DMS153 treated with DMSO at 0.1 percent for 48 hours (cell line): ENCODE measurements around the gene TRIM24.
"Not testable (repeated sequence)": the region's sequence is repeated elsewhere in the genome, so short reads cannot be mapped to it uniquely, and the experiment has no call there.

Experiments used
- DNase-seq: peaks from one replicate; lab custom pipeline; 2025; ENCODE audit not compliant: unreplicated experiment; lab: John Stamatoyannopoulos, UW

Gene TRIM24

GRCh38 chr7:138459413-138460175 is 465 bp upstream of the TRIM24 start:
- peak; percentile 96 for DNase-seq

- DNase-seq, result peak; percentile 35
Observed at GRCh38 chr7:138460649-138461607, 869 bp downstream of the TRIM24 start.

- not testable (repeated sequence) for DNase-seq
Observed at GRCh38 chr7:138463291-138463618, 3.2 kb downstream of the TRIM24 start.

- no peak for DNase-seq
Observed at GRCh38 chr7:138465046-138465445, 5.0 kb downstream of the TRIM24 start.

- not testable (repeated sequence) for DNase-seq
Observed at GRCh38 chr7:138466069-138466756, 6.2 kb downstream of the TRIM24 start.

- no peak for DNase-seq
Observed at GRCh38 chr7:138468244-138469123, 8.4 kb downstream of the TRIM24 start.

GRCh38 chr7:138470391-138471157 is 10.5 kb downstream of the TRIM24 start:
- DNase-seq, result no peak

- DNase-seq, result no peak
Observed at GRCh38 chr7:138472292-138473079, 12.4 kb downstream of the TRIM24 start.

- no peak for DNase-seq
Observed at GRCh38 chr7:138475377-138475776, 15.3 kb downstream of the TRIM24 start.

GRCh38 chr7:138477081-138477578 is 17.1 kb downstream of the TRIM24 start:
- DNase-seq, result no peak

- no peak for DNase-seq
Observed at GRCh38 chr7:138477581-138477980, 17.5 kb downstream of the TRIM24 start.

GRCh38 chr7:138478499-138478908 is 18.4 kb downstream of the TRIM24 start:
- DNase-seq, result no peak

- no peak for DNase-seq
Observed at GRCh38 chr7:138480527-138480926, 20.5 kb downstream of the TRIM24 start.

- no peak for DNase-seq
Observed at GRCh38 chr7:138481447-138482380, 21.7 kb downstream of the TRIM24 start.

GRCh38 chr7:138483531-138483930 is 23.5 kb downstream of the TRIM24 start:
- DNase-seq, result no peak

GRCh38 chr7:138485508-138485907 is 25.4 kb downstream of the TRIM24 start:
- not testable (repeated sequence) for DNase-seq

GRCh38 chr7:138489139-138489538 is 29.1 kb downstream of the TRIM24 start:
- DNase-seq, result not testable (repeated sequence)
